Heart left ventricle (tissue), 16 donors: ENCODE results near the gene ANKUB1. TPM values are rescaled to one million over a fixed set of nuclear protein-coding genes. Genes with fewer than 3 reads are reported as not detected.

Experiments
- ATAC-seq, 4 donors: fragments of 200-7000 bp; cut with Tn5 transposase; one replicate each; pipeline ENCODE4 v1.9.1; 2020 to 2022; ENCODE audit warnings: moderate library complexity in 4 of 4, mild to moderate bottlenecking in 3 of 4, moderate number of reproducible peaks in 1 of 4
- DNase-seq, 5 donors: peaks; one replicate each; pipeline ENCODE4 v3.0.0-alpha.2; 2020
- H3K27ac ChIP-seq, 12 donors: fragments of 200-600 bp; sonication (generic) in 4 of 12; one replicate each; pipeline versions ENCODE4 v1.5.0 to v1.8.0; 2016 to 2022; ENCODE audit warnings: mild to moderate bottlenecking in 2 of 12
- H3K27me3 ChIP-seq, 9 donors: fragments of 200-600 bp; sonication (generic) in 2 of 9; one replicate each; pipeline versions ENCODE4 v1.5.1 to v1.8.0; 2016 to 2022; ENCODE audit warnings: mild to moderate bottlenecking in 3 of 9
- H3K36me3 ChIP-seq, 9 donors: fragments of 200-600 bp; sonication (generic) in 2 of 9; one replicate each; pipeline versions ENCODE4 v1.5.0 to v1.8.0; 2018 to 2022; ENCODE audit warnings: mild to moderate bottlenecking in 2 of 9
- H3K4me1 ChIP-seq, 12 donors: fragments of 200-600 bp; sonication (generic) in 4 of 12; one replicate each; pipeline versions ENCODE4 v1.5.0 to v1.8.0; 2016 to 2022; ENCODE audit warnings: mild to moderate bottlenecking in 3 of 12
- H3K4me3 ChIP-seq, 12 donors: fragments of 200-600 bp; sonication (generic) in 4 of 12; one replicate each; pipeline versions ENCODE4 v1.5.0 to v1.8.0; 2017 to 2022; ENCODE audit warnings: mild to moderate bottlenecking in 9 of 12, moderate library complexity in 4 of 12
- H3K9me3 ChIP-seq, 12 donors: fragments of 200-600 bp; sonication (generic) in 4 of 12; one replicate each; pipeline versions ENCODE4 v1.5.0 to v1.8.0; 2016 to 2022; ENCODE audit warnings: mild to moderate bottlenecking in 1 of 12
- CTCF ChIP-seq, 12 donors: fragments of 200-600 bp; sonication (generic) in 4 of 12; IDR thresholded peaks; one replicate each; pipeline versions ENCODE4 v1.5.0 to v1.8.0; 2018 to 2022; ENCODE audit warnings: antibody characterized with exemption in 12 of 12, mild to moderate bottlenecking in 5 of 12
- POLR2A ChIP-seq, 2 donors: fragments of 450-650 bp; IDR thresholded peaks; one replicate each; pipeline ENCODE4 v1.6.1; 2017; ENCODE audit warnings: antibody characterized with exemption in 2 of 2, mild to moderate bottlenecking in 2 of 2, moderate library complexity in 2 of 2
- WGBS, 4 donors: extraction: QIAGEN DNeasy Blood & Tissue Kit in 2 of 4; methylation state at CpG; one replicate each; pipeline versions ENCODE4 v1.1.5 to v1.1.7; 2013 to 2018; 5-methylcytosine and 5-hydroxymethylcytosine counted together
- intact Hi-C, 10 donors: fragments of 100-400 bp; cut with DNase I; formaldehyde crosslinking; loops; one replicate each; pipeline versions ENCODE4 v1.11.1 to v1.14.2; 2022
- polyA plus RNA-seq, 2 donors: library from polyadenylated mRNA; stranded (reverse); fragments of 200-250 nt; gene quantifications; one replicate each; pipeline ENCODE4 v1.2.3, GENCODE V29; 2013
- total RNA-seq, 9 donors: library from RNA; depleted of rRNA in 2 of 9; stranded (reverse); fragments of >200 nt in 2 of 9; fragmentation: NEBNext Ultra II Directional in 3 of 9; extraction: Animal tissue kit (Norgen Biotek cat#: 25700) in 3 of 9; gene quantifications; one replicate each; pipeline versions ENCODE4 v1.1.0 to v1.2.4, GENCODE V29; 2016 to 2023
- donor health status: ischemic (EF 13 %, LVEDD 7.1; RV severe dilation, severe dysfunction).
- donor health status: healthy with polysubstance abuse.
- donor health status: DM: no; HTN: yes; CAD: no.
- donor health status: DM: no; HTN: no; CAD: no.
- donor health status: ischemic (EF 25% LVEDD 6.9; RV normal size, moderate dysfunction).
- donor health status: ischemic (EF 25% LVEDD 5.7; RV mildly dilated, moderate dysfunction).
- donor health status: healthy.
- donor health status: DM: yes; HTN: yes; CAD: no.
- donor health status: ischemic (EF 35%, LVEDD 5.7; RV mildly dilated, moderate dysfunction).
- donor health status: nonischemic (EF 11% LVEDD 7.7; RV severe dilation, severe dysfunction).
- donor health status: DM: yes; HTN: yes; CAD: no.
- donor health status: PGD.
- donor health status: ischemic (EF 29% LVEDD 5.4; RV normal size, mild dysfunction).
- donor health status: nonischemic (EF 23%, LVEDD 6.1; RV moderate dilation, normal function).

ANKUB1 gene
- total and polyA plus RNA-seq, 11 donors, result not detected

DNA sequence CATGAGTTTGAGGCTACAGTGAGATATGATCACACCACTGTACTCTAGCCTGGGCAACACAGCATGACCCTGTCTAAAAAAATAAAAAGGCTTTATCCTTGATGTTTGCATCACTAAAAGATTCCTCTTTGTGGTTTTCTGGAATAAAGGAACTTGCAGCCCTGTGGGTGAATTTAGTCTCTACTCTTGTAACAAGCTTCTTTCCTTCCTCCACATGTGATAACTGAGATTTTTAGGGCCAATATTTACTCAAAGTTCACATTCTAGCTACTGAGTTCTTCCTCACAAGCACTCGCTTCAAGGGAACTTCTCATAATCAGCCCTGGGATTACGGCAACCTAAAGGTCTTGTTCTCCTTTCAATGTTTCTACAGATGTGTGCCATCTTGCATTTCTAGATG is 64.7 kb downstream of the ANKUB1 start:
- TF ChIP-seq CTCF (IDR thresholded peaks at IDR 0.05) (no peak), POLR2A (IDR thresholded peaks at IDR 0.05) (no peak)
- no peak overlapping the region for H3K4me3 ChIP-seq
- WGBS, 4 donors, result 87 to 95% (median 93%) methylated on average over 2 of the region's 2 CpGs
- DNase-seq, result no peak
- no peak overlapping the region for H3K27ac ChIP-seq
- ATAC-seq, result no peak
- intact Hi-C loops, result no loop called here
- H3K9me3 ChIP-seq, result no peaks in the 10 kb centered on the region
- H3K36me3 ChIP-seq, result no peaks in the 10 kb centered on the region
- H3K27me3 ChIP-seq, result no peaks in the 10 kb centered on the region
- H3K4me1 ChIP-seq, result no peaks in the 10 kb centered on the region

DNA sequence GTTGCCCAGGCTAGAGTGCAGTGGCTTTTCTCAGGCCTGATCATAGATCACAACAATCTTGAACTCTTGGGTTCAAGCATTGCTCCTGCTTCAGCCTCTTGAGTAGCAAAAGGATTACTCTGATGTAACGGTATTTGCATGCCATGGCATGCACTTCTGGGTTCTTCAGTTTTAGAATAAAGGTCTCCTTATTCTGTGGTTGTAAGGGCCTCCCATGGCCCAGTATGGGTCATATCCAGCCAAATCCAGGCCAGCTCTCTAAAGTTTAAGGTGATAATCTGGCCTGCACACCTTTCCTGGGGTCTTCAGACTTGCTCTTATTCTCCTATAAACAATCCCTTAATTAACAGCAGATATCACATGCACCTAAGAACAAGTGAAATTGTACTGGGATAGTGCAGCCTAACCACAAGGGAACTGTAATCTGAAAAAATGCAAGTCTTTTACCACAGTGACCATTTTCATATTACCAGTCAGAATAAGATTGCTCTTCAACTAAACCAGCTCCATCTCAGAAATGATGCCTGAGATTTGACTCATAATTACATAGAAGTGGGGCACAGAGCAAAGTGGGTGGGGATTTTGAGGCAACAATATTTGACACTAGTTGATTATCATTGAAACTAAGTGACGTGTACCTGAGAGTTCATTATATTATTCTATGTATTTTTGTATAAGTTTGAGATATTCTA is 65.5 kb downstream of the ANKUB1 start:
- Histone ChIP-seq H3K27ac (no peak overlapping the region), H3K27me3 (no peaks in the 10 kb centered on the region), H3K4me3 (no peak overlapping the region), H3K9me3 (peaks cover 0 to 2% (median 0%) of the 10 kb centered on the region in 12 donors), H3K36me3 (no peaks in the 10 kb centered on the region), H3K4me1 (no peaks in the 10 kb centered on the region)
- 93 to 100% (median 96%) methylated on average over 2 of the region's 2 CpGs for WGBS, 4 donors
- TF ChIP-seq CTCF (IDR thresholded peaks at IDR 0.05) (no peak), POLR2A (IDR thresholded peaks at IDR 0.05) (no peak)
- ATAC-seq, result no peak
- DNase-seq, result no peak
- intact Hi-C loops, result no loop called here

- Histone ChIP-seq H3K36me3 (no peaks in the 10 kb centered on the region), H3K4me3 (no peak overlapping the region), H3K27me3 (no peaks in the 10 kb centered on the region), H3K9me3 (peaks cover 0 to 20% (median 6%) of the 10 kb centered on the region in 12 donors), H3K27ac (no peak overlapping the region), H3K4me1 (no peaks in the 10 kb centered on the region)
- ATAC-seq (no peak), DNase-seq (no peak)
- TF ChIP-seq CTCF (IDR thresholded peaks at IDR 0.05) (no peak), POLR2A (IDR thresholded peaks at IDR 0.05) (no peak)
- intact Hi-C loops, result no loop called here
These were observed 68.6 kb downstream of the ANKUB1 start for GRCh38 chr3:149723781-149724180.

DNA sequence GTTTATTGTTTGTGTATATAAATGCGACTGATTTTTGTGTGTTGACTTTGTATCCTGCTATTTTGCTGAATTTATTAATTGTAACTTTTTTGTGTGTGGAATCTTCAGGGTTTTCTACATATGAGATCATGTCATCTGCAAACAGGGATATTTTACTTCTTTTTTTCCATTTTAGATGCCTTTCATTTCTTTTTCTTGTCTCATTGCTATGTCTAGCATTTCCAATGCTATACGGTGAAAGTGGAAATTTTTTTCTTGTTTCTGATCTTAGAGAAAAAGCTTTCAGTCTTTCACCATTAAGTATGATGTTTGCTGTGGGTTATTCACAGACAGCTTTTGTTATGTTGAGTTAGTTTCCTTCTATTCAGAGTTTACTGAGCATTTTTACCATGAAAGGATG is 71.4 kb downstream of the ANKUB1 start:
- DNase-seq (no peak), ATAC-seq (no peak)
- Histone ChIP-seq H3K9me3 (peaks cover 0 to 20% (median 6%) of the 10 kb centered on the region in 12 donors), H3K36me3 (no peaks in the 10 kb centered on the region), H3K27ac (no peak overlapping the region), H3K27me3 (no peaks in the 10 kb centered on the region), H3K4me3 (no peak overlapping the region), H3K4me1 (peaks cover 0 to 5% (median 0%) of the 10 kb centered on the region in 12 donors)
- no peak for TF ChIP-seq CTCF (IDR thresholded peaks at IDR 0.05)
- TF ChIP-seq POLR2A (IDR thresholded peaks at IDR 0.05), result no peak
- intact Hi-C loops, result no loop called here
- WGBS, 4 donors, result 93 to 98% (median 98%) methylated on average over 2 of the region's 2 CpGs
